Stimulated activated CD4-positive, alpha-beta T cell treated with anti-CD3 and anti-CD28 coated beads, Interleukin-15, amount 100 ng/mL, for 1 hour (primary cell): ENCODE measurements around the gene SHISA5.
"Not testable (repeated sequence)": the region's sequence is repeated elsewhere in the genome, so short reads cannot be mapped to it uniquely, and the experiment has no call there.

Source experiments
- DNase-seq, 2 donors: peaks; one replicate each; pipeline ENCODE4 v3.0.0-alpha.2; 2020; ENCODE audit warnings: low read depth in 1 of 2, low spot score in 1 of 2

Gene SHISA5

DNA sequence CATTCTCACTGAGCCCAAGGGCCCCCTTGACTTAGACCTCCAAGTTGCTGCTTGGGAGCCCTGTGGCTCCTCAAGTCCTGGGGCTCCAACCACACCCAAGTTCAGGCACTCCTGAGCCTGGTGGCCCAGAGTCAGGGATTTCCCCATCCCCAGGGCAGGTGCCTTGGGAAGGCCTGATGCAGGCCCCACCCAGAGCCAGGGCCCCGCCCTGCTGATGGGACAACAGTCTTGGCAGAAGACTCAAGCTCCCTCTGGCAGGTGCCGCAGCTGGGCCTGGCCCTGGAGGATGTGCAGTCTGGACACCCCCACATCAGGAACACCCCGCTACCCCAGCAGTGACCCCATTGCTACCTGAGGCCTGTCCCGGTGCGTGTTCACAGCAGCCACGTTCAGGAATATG lies 17.7 kb upstream of the SHISA5 start:
- DNase-seq, result no peak

GRCh38 chr3:48519277-48519643 lies 15.3 kb upstream of the SHISA5 start:
- no peak for DNase-seq

DNA sequence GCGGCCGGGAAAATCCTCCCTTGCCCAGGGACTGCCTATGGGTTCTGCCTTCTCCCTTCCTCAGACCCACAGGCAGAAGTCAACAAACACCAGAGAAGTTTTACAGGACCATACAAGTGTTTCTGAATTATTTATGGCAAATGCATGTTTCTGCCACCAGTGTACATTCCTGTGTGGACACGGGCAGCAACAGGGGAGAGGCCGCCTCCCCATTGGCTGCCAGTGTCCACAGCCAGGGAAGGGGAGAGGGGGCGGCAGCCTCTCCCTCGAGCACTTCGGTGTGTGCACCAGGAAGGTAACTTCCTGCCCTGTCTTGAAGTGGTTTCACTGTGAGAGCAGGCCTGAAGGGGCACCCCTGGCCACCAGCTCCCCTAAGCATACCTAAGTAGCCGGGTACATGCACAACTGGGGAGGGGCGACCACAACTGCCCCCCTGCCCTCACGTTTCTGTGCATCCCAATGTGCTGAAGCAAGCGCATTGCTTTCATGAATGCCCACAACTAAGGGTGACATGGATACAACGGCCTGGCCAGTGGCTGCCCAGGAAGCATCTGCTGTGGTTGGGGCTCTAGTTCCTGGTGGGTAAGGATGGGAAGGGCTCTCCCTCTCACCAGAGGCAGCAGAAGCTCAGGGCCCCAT lies 14.8 kb upstream of the SHISA5 start:
- DNase-seq, result no peak

DNA sequence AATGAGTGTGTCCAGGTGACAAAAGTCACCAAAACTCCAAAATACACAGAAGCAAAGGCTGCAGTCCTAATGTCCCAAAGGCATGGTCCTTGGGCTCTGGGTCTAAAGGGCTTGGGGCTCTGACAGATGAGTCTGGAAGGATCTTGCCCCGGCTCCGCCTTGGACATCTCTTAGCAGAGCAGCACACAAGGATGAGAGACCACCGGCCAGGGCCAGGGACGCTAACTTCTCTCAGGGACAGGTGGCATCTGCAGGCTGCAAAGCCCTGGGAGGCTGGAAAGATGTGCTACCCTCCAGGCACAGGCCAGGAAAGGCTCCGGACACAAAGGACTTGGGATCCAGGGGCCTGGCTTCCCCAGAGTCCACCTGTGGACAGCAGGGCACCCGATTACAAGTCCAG lies 14.1 kb upstream of the SHISA5 start:
- no peak for DNase-seq

DNA sequence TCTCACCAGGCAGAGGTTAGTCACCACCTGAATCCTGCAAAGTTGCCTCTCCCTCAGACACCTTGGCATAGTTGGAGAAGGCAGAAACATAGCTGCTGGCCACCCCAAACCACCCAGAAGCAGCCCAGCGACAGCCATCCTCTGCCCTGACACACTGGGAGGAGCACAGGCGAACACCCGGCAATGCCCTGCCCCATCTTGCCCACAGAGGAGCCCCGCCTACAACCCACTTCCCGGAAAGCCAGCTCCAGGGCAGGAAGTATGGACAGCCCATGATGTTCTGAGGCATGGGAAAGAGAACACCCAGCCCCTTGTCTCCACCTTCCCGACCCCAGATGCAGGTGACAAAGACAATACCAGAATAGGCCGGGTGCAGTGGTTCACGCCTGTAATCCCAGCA lies 12.6 kb upstream of the SHISA5 start:
- DNase-seq, result no peak

- DNase-seq, result no peak
Observed at GRCh38 chr3:48514431-48515227, 10.7 kb upstream of the SHISA5 start.

GRCh38 chr3:48511551-48511950 lies 7.6 kb upstream of the SHISA5 start:
- no peak for DNase-seq

DNA sequence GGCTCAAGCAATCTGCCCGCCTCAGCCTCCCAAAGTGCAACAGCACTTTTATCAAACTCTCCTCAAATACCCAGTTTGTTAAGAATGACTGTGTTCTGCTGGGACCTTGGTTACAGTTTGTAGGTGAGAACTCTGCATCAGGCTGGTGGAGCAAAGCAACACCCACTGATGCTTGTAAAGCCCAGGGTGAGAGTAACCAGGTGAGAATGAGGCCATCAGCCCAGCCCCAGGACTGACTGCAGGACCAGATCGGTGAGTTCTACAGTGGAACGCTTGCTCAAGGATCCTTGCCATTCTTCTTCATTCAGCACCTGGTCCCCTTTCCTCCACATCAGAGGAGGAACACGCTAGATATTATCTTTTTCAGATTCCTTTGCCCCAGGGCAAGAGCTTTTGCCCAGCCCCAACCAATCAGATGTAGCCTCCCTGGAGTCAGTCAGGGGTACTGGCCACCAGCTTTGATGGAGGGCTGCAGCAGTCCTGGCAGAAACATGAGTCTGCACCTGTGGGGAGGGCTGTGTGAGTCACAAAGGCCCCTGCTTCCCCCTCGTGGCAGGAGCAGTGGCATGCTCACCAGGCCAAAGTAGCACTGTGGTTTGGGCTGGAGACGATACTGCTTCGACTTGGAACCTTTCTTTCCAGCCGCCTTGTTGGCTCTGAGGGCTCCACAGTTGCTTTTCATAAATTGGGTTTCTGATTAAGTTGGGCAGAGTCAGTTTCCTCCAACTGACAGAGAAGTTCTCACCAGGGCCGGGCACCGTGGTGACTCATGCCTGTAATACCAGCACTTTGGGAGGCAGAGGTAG lies 3.5 kb upstream of the SHISA5 start:
- DNase-seq, result peak; percentile 40 to 60

- no peak for DNase-seq
Observed at GRCh38 chr3:48505968-48506504, 2.1 kb upstream of the SHISA5 start.

- DNase-seq, result no peak
Observed at GRCh38 chr3:48505146-48505545, 1.2 kb upstream of the SHISA5 start.

DNA sequence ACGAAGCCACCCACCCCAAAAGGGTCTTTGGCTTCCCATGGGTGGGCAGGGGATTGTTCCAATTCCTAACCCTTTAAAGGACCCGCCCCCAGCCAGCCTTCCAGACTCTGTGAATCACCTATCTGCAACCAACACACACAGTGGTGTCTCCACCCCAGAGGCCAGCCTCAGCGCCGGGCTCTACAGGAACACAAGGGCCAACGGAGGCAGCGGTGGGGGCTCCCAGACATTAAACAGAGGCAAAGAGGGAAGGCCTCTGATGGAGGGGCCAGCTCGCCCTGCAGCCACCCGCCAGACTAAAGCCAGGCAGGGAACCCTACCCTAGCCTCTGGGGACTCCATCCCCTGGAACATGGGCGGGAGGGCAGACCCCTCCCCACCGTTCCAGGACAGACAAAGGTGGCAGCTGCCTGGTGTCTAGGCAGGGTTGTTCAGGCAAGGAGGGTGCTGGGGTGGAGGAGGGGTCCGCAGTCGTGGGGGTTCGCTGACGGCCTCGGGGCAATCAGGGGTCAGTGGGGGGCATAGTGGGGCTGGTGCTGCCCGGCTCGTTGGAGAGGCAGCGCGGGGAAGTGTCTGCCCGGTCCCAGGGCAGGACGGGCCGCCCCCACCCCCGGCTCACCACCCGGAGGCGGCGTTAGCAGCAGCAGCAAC lies 448 bp downstream of the SHISA5 start:
- no peak for DNase-seq

- no peak for DNase-seq
Observed at GRCh38 chr3:48502728-48503168, 1.2 kb downstream of the SHISA5 start.

- DNase-seq, result no peak
Observed at GRCh38 chr3:48502121-48502520, 1.9 kb downstream of the SHISA5 start.

DNA sequence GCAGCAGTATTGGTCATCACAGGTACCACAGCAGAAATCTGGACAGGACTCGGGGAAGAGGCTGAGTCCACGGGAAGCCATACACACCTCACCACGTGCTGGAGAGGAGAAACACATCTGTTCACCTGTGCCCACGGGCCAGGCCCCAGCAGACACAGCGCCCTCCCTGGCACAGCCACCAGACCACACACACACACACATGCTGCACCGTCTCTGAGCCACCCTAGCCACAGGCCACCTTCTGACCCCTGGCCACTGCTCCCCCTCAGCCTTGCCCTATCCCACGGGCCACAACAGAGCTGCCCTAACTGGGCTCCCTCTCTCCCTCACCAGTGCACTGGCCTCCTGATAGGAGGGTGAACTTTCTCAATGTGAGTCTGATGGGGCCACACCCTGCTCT lies 2.8 kb downstream of the SHISA5 start:
- DNase-seq, result no peak

- no peak for DNase-seq
Observed at GRCh38 chr3:48500656-48501055, 3.3 kb downstream of the SHISA5 start.

DNA sequence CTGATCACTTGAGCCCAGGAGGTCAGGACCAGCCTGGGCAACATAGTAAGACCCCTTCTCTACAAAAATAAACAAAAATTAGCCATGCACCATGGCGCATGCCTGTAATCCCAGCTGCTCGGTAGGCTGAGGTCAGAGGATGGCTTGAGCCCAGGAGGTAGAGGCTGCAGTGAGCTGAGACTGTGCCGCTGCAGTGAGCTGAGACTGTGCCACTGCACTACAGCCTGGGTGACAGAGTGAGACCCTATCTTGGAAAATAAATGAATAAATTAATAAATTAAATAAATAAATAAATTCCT lies 10.8 kb downstream of the SHISA5 start:
- no peak for DNase-seq

- no peak for DNase-seq
Observed at GRCh38 chr3:48492461-48493202, 11.3 kb downstream of the SHISA5 start.

DNA sequence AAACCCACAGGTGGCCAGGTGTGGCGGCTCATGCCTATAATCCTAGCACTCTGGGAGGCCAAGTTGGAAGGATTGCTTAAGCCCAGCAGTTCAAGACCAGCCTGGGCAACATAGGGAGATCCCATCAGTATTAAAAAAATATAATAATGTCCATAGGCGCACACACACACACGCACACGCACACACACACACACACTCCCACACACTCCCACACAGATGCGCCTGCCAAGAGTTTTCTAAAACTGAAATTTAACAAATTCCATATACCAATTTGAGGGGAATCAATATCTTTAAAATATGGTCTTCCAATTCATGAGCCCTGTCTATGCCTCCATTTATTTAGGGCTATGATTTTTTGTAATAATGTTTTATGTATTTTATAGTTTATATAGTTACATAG lies 17.0 kb downstream of the SHISA5 start:
- no peak for DNase-seq

DNA sequence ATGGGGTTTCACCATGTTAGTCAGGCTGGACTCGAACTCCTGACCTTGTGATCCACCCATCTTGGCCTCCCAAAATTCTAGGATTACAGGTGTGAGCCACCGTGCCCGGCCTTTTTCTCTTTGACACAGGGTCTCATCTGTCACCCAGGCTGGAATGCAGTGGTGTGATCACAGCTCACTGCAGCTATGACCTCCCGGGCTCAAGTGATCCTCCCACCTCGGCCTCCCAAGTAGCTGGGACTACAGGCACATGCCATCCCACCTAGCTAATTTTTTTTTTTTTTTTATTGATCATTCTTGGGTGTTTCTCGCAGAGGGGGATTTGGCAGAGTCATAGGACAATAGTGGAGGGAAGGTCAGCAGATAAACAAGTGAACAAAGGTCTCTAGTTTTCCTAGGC lies 21.2 kb downstream of the SHISA5 start:
- DNase-seq, result not testable (repeated sequence)

GRCh38 chr3:48480891-48481290 lies 23.1 kb downstream of the SHISA5 start:
- not testable (repeated sequence) for DNase-seq
